A549 (cell line): ENCODE measurements around the gene CIBAR2. TPM values are rescaled to one million over a fixed set of nuclear protein-coding genes. Genes with fewer than 3 reads are reported as not detected.

ENCODE experiments used
- ATAC-seq, 2 experiments: fragments of 200-7000 bp in 1 of 2; fragments of >200 bp in 1 of 2; cut with Nextera tagmentation in 1 of 2; cut with Tn5 transposase in 1 of 2; 3 replicates each; pipeline versions ENCODE4 v1.8.0 to v1.9.1; 2018 to 2020; ENCODE audit warnings: mild to moderate bottlenecking in 1 of 2, moderate library complexity in 1 of 2
- CTCF ChIA-PET: fragments of 300-600 bp; sonication (Branson Sonifier 250); formaldehyde crosslinking; extraction: SDS; loops from one replicate; lab custom pipeline; 2021; ENCODE audit warnings: antibody characterized with exemption, inconsistent platforms; lab: Yijun Ruan, JAX
- POLR2A ChIA-PET: fragments of 350-600 bp; formaldehyde crosslinking; extraction: SDS; loops from one replicate; lab custom pipeline; 2021; ENCODE audit warnings: antibody characterized with exemption, inconsistent platforms; lab: Yijun Ruan, JAX
- DNase-seq, 2 experiments: peaks; one replicate each; pipeline versions ENCODE4 v3.0.0 to v3.0.0-alpha.2; 2011 to 2016; ENCODE audit warnings: low read depth in 1 of 2, low spot score in 1 of 2
- FAIRE-seq: peaks from 2 replicates; lab custom pipeline; 2011; peaks lifted over from hg19 to GRCh38; lab: Jason Lieb, UNC
- H3K27ac ChIP-seq, 2 experiments: fragments of >200 bp; sonication (Bioruptor Twin); formaldehyde crosslinking; 3 replicates each; pipeline ENCODE4 v1.5.1; 2016 to 2017
- H3K4me1 ChIP-seq: fragments of >200 bp; sonication (Bioruptor Twin); formaldehyde crosslinking; 3 replicates; pipeline ENCODE4 v1.6.1; 2016
- H3K4me2 ChIP-seq: fragments of >200 bp; sonication (Bioruptor Twin); formaldehyde crosslinking; 3 replicates; pipeline ENCODE4 v1.6.1; 2016
- H3K4me3 ChIP-seq: fragments of >200 bp; sonication (Bioruptor Twin); formaldehyde crosslinking; 3 replicates; pipeline ENCODE4 v1.5.1; 2016
- H3K9me3 ChIP-seq: fragments of >200 bp; sonication (Bioruptor Twin); formaldehyde crosslinking; 3 replicates; pipeline ENCODE4 v1.6.1; 2016
- ATOH8 ChIP-seq: fragments of 250-450 bp; sonication (Bioruptor Pico); IDR thresholded peaks from 2 replicates; pipeline ENCODE4 v1.5.0; 2020; ENCODE audit warnings: low read depth, mild to moderate bottlenecking, moderate library complexity
- BHLHE40 ChIP-seq: IDR thresholded peaks from 2 replicates; pipeline ENCODE4 v1.6.1; 2012; ENCODE audit warnings: low read depth, low read length, inconsistent platforms
- CBX2 ChIP-seq: fragments of 200-600 bp; sonication (generic); IDR thresholded peaks from 2 replicates; pipeline ENCODE4 v1.6.1; 2016; ENCODE audit warnings: low read depth, mild to moderate bottlenecking, borderline replicate concordance
- CHD2 ChIP-seq: fragments of 150-350 bp; IDR thresholded peaks from 2 replicates; pipeline ENCODE4 v1.6.1; 2014; ENCODE audit warnings: low read length; ENCODE audit not compliant: partially characterized antibody
- CTCF ChIP-seq: fragments of >200 bp; sonication (Bioruptor Twin); formaldehyde crosslinking; IDR thresholded peaks from 3 replicates; pipeline ENCODE4 v1.5.1; 2016
- EHMT2 ChIP-seq: fragments of 200-600 bp; sonication (generic); IDR thresholded peaks from 2 replicates; pipeline ENCODE4 v1.6.1; 2016; ENCODE audit warnings: antibody characterized with exemption, low read depth, mild to moderate bottlenecking, moderate library complexity
- FOSB ChIP-seq: fragments of 250-450 bp; sonication (Bioruptor Pico); IDR thresholded peaks from 2 replicates; pipeline ENCODE4 v1.5.0; 2020; ENCODE audit warnings: mild to moderate bottlenecking, moderate library complexity
- HES2 ChIP-seq: fragments of >200 bp; sonication (Bioruptor Twin); formaldehyde crosslinking; IDR thresholded peaks from 2 replicates; pipeline ENCODE4 v1.6.1; 2016
- HEYL ChIP-seq: fragments of 250-450 bp; sonication (Bioruptor Pico); IDR thresholded peaks from 2 replicates; pipeline ENCODE4 v1.8.0; 2021; ENCODE audit warnings: mild to moderate bottlenecking, moderate library complexity
- HMGXB4 ChIP-seq: fragments of 250-450 bp; sonication (Bioruptor Pico); IDR thresholded peaks from 2 replicates; pipeline ENCODE4 v1.5.0; 2021; ENCODE audit warnings: mild to moderate bottlenecking, moderate library complexity, borderline replicate concordance
- NR3C1 ChIP-seq: fragments of >200 bp; sonication (Bioruptor Twin); formaldehyde crosslinking; IDR thresholded peaks from 3 replicates; pipeline ENCODE4 v1.6.1; 2017
- PHF8 ChIP-seq: fragments of 200-600 bp; sonication (generic); IDR thresholded peaks from 2 replicates; pipeline ENCODE4 v1.6.1; 2016; ENCODE audit warnings: low read depth, mild to moderate bottlenecking, antibody characterized with exemption, moderate library complexity, borderline replicate concordance
- RAD21 ChIP-seq, 2 experiments: fragments of >200 bp in 1 of 2; sonication (Bioruptor Twin) in 1 of 2; formaldehyde crosslinking in 1 of 2; IDR thresholded peaks in 1 of 2; conservative IDR thresholded peaks in 1 of 2; 2 replicates in 1 of 2; 3 replicates in 1 of 2; pipeline ENCODE4 v1.6.1; 2012 to 2018; ENCODE audit warnings: inconsistent platforms in 1 of 2
- SMC3 ChIP-seq: fragments of >200 bp; sonication (Bioruptor Twin); formaldehyde crosslinking; IDR thresholded peaks from 3 replicates; pipeline ENCODE4 v1.6.1; 2018; ENCODE audit warnings: inconsistent platforms
- SREBF2 ChIP-seq: fragments of 450-650 bp; IDR thresholded peaks from 2 replicates; pipeline ENCODE4 v1.6.1; 2014; ENCODE audit warnings: mild to moderate bottlenecking, moderate library complexity
- TFCP2L1 ChIP-seq: fragments of 250-450 bp; sonication (Bioruptor Pico); IDR thresholded peaks from 2 replicates; pipeline ENCODE4 v1.5.0; 2021; ENCODE audit warnings: mild to moderate bottlenecking
- ZC3H11A ChIP-seq: fragments of 450-650 bp; IDR thresholded peaks from 2 replicates; pipeline ENCODE4 v1.6.1; 2014; ENCODE audit warnings: antibody characterized with exemption, mild to moderate bottlenecking
- ZFP36 ChIP-seq: fragments of 450-650 bp; IDR thresholded peaks from 2 replicates; pipeline ENCODE4 v1.6.1; 2014; ENCODE audit warnings: borderline replicate concordance; ENCODE audit not compliant: partially characterized antibody
- WGBS: methylation state at CpG from one replicate; pipeline ENCODE4 v1.1.6; 2017; ENCODE audit errors: missing lambda C conversion rate; 5-methylcytosine and 5-hydroxymethylcytosine counted together
- polyA plus RNA-seq, 4 experiments: library from polyadenylated mRNA; depleted of rRNA in 3 of 4; stranded (reverse); fragments of >200 nt; fragmentation: RNase III in 1 of 4; extraction: RNeasy Plus Mini Kit Qiagen cat#74134 plus additional on column Dnase treatment in 1 of 4; gene quantifications; 2 replicates in 3 of 4; 3 replicates in 1 of 4; pipeline ENCODE4 v1.2.3, GENCODE V29; 2011 to 2017

CIBAR2 gene
- polyA plus RNA-seq, 2 of the 4 experiments (the other 2 are of a cell fraction): not detected

GRCh38 chr16:85074225-85074914 is 37.9 kb downstream of the CIBAR2 start:
- ChIA-PET POLR2A (no interaction called here), CTCF (interaction anchor here (1.1 to 4.4 kb wide), 3 partner anchors 12 to 22 kb away, joined by 3 to 30 read pairs (median 23); no protein-coding TSS in a partner anchor)
- Histone ChIP-seq H3K4me1 (no peaks in the 10 kb centered on the region), H3K27ac (no peak overlapping the region), H3K4me3 (no peak overlapping the region), H3K9me3 (no peaks in the 10 kb centered on the region)
- FAIRE-seq: no peak
- no peak for ATAC-seq
- TF ChIP-seq PHF8 (no peak), HEYL (CRISPR knock-in tag) (no peak), HMGXB4 (CRISPR knock-in tag) (no peak), RAD21 (conservative IDR thresholded peaks at IDR 0.05 in 1 of 2, IDR thresholded peaks at IDR 0.05 in 1 of 2) (no peak), CHD2 (no peak), CBX2 (no peak), CTCF (no peak), ZC3H11A (no peak), BHLHE40 (no peak), NR3C1 (no peak), TFCP2L1 (CRISPR knock-in tag) (no peak), FOSB (no peak)
- TF ChIP-seq, all 56 proteins: peak for 0
- WGBS: 87% methylated on average over 6 of the region's 6 CpGs
- H3K4me2 ChIP-seq: no peak overlapping the region
- no peak for DNase-seq

GRCh38 chr16:85072947-85073346 is 39.3 kb downstream of the CIBAR2 start:
- Histone ChIP-seq H3K27ac (no peak overlapping the region), H3K9me3 (no peaks in the 10 kb centered on the region), H3K4me1 (no peaks in the 10 kb centered on the region), H3K4me3 (no peak overlapping the region), H3K4me2 (no peak overlapping the region)
- WGBS: 85% methylated on average over 13 of the region's 13 CpGs
- DNase-seq (no peak), ATAC-seq (no peak), FAIRE-seq (no peak)
- ChIA-PET CTCF (interaction anchor here (1.0 to 3.0 kb wide), 3 partner anchors 10 to 18 kb away, joined by 3 to 23 read pairs (median 9); no protein-coding TSS in a partner anchor), POLR2A (no interaction called here)
- TF ChIP-seq ZFP36 (no peak), SREBF2 (no peak), ATOH8 (no peak), HES2 (no peak), EHMT2 (no peak), SMC3 (no peak)
